Activated CD4-positive, alpha-beta T cell treated with anti-CD3 and anti-CD28 coated beads for 36 hours (primary cell): Measurements from ENCODE around the gene MGAT5. TPM values are rescaled to one million over a fixed set of nuclear protein-coding genes. Genes with fewer than 3 reads are reported as not detected.
A peak's percentile ranks its signal among the peaks of the same experiment; 100 is the strongest.

Source experiments
- ATAC-seq: fragments of 200-7000 bp; cut with Tn5 transposase; one replicate; pipeline ENCODE4 v1.10.0; 2021; ENCODE audit warnings: mild to moderate bottlenecking, moderate library complexity
- CTCF ChIA-PET: fragments of 350-600 bp; sonication (Branson Sonifier 250); formaldehyde crosslinking; loops from one replicate; lab custom pipeline; 2021; ENCODE audit warnings: antibody characterized with exemption; lab: Charles Lee
- POLR2A ChIA-PET: fragments of 350-600 bp; sonication (Branson Sonifier 250); formaldehyde crosslinking; loops from one replicate; lab custom pipeline; 2021; ENCODE audit warnings: antibody characterized with exemption, inconsistent platforms; lab: Charles Lee
- DNase-seq: peaks from one replicate; pipeline ENCODE4 v3.0.0-alpha.2; 2020
- H3K27ac Mint-ChIP-seq: one replicate; pipeline ENCODE4 v1.8.0; 2021; ENCODE audit warnings: mixed read lengths
- H3K27me3 Mint-ChIP-seq: one replicate; pipeline ENCODE4 v1.8.0; 2021; ENCODE audit warnings: mixed read lengths
- H3K36me3 Mint-ChIP-seq: one replicate; pipeline ENCODE4 v1.8.0; 2021; ENCODE audit warnings: low read depth, mixed read lengths
- H3K4me1 Mint-ChIP-seq: one replicate; pipeline ENCODE4 v1.8.0; 2021; ENCODE audit warnings: mixed read lengths
- H3K4me3 Mint-ChIP-seq: one replicate; pipeline ENCODE4 v1.8.0; 2021; ENCODE audit warnings: mild to moderate bottlenecking, moderate library complexity, mixed read lengths
- H3K9me3 Mint-ChIP-seq: one replicate; pipeline ENCODE4 v1.8.0; 2021; ENCODE audit warnings: low read depth, mixed read lengths
- intact Hi-C, 2 experiments: fragments of 100-400 bp; cut with DNase I in 1 of 2; cut with micrococcal nuclease in 1 of 2; formaldehyde crosslinking; loops; one replicate each; pipeline versions ENCODE4 v1.14.2 to v1.15.1; 2022 to 2024; cut with DNase I, micrococcal nuclease
- total RNA-seq, 2 experiments: library from RNA; stranded (reverse); gene quantifications; one replicate each; pipeline ENCODE4 v1.2.3, GENCODE V29; 2021

The MGAT5 gene
- total RNA-seq, 2 experiments from 2014 or later, result 22.2 to 25.7 TPM

- H3K4me3 Mint-ChIP-seq, result peak overlapping the region; percentile 8
- peaks cover 1% of the 10 kb centered on the region for H3K9me3 Mint-ChIP-seq
- intact Hi-C loops, result loop anchor here (1.0 to 5.0 kb wide), 6 partner anchors 10 to 84 kb away; no protein-coding TSS in a partner anchor
- ChIA-PET CTCF (interaction anchor here (0.9 to 2.2 kb wide), 8 partner anchors 15 to 110 kb away, joined by 3 to 8 read pairs (median 5); no protein-coding TSS in a partner anchor), POLR2A (interaction anchor here (0.7 kb wide), 1 partner anchor 65 kb away, joined by 3 read pairs; no protein-coding TSS in a partner anchor)
- H3K27me3 Mint-ChIP-seq, result no peaks in the 10 kb centered on the region
- peaks cover 59% of the 10 kb centered on the region for H3K4me1 Mint-ChIP-seq
- H3K36me3 Mint-ChIP-seq, result peaks cover 18% of the 10 kb centered on the region
- ATAC-seq (peak; percentile 88), DNase-seq (no peak)
- peak overlapping the region; percentile 51 for H3K27ac Mint-ChIP-seq
These were observed 47.4 kb downstream of the MGAT5 start for GRCh38 chr2:134301099-134301927.

- intact Hi-C loops, result loop anchor here (1.0 to 5.0 kb wide), 6 partner anchors 11 to 85 kb away; no protein-coding TSS in a partner anchor
- H3K4me3 Mint-ChIP-seq, result no peak overlapping the region
- DNase-seq, result no peak
- H3K4me1 Mint-ChIP-seq, result peaks cover 65% of the 10 kb centered on the region
- peaks cover 20% of the 10 kb centered on the region for H3K36me3 Mint-ChIP-seq
- H3K27ac Mint-ChIP-seq, result no peak overlapping the region
- ATAC-seq, result no peak
- ChIA-PET POLR2A (interaction anchor here (0.7 kb wide), 1 partner anchor 66 kb away, joined by 3 read pairs; no protein-coding TSS in a partner anchor), CTCF (interaction anchor here (0.5 to 2.0 kb wide), 8 partner anchors 15 to 109 kb away, joined by 3 to 8 read pairs (median 4); no protein-coding TSS in a partner anchor)
- no peaks in the 10 kb centered on the region for H3K27me3 Mint-ChIP-seq
- no peaks in the 10 kb centered on the region for H3K9me3 Mint-ChIP-seq
These were observed 48.0 kb downstream of the MGAT5 start for GRCh38 chr2:134301928-134302260.

GRCh38 chr2:134304394-134305108 is 50.7 kb downstream of the MGAT5 start:
- ATAC-seq, result no peak
- intact Hi-C loops, result loop anchor here in 1 of 2 experiments (5.0 kb wide), 1 partner anchor 87 kb away; no protein-coding TSS in a partner anchor
- H3K4me1 Mint-ChIP-seq, result peaks cover 82% of the 10 kb centered on the region
- H3K36me3 Mint-ChIP-seq, result peaks cover 23% of the 10 kb centered on the region
- H3K9me3 Mint-ChIP-seq, result peaks cover 3% of the 10 kb centered on the region
- H3K4me3 Mint-ChIP-seq, result no peak overlapping the region
- no peak overlapping the region for H3K27ac Mint-ChIP-seq
- H3K27me3 Mint-ChIP-seq, result no peaks in the 10 kb centered on the region
- ChIA-PET CTCF (no interaction called here), POLR2A (no interaction called here)
- DNase-seq, result no peak

GRCh38 chr2:134305109-134305491 is 51.2 kb downstream of the MGAT5 start:
- ChIA-PET CTCF (interaction anchor here (0.6 to 0.7 kb wide), 2 partner anchors 59 to 109 kb away, joined by 3 read pairs; no protein-coding TSS in a partner anchor), POLR2A (no interaction called here)
- H3K4me3 Mint-ChIP-seq, result no peak overlapping the region
- H3K36me3 Mint-ChIP-seq, result peaks cover 25% of the 10 kb centered on the region
- ATAC-seq (no peak), DNase-seq (no peak)
- intact Hi-C loops, result no loop called here
- peak overlapping the region; percentile 64 for H3K27ac Mint-ChIP-seq
- peaks cover 3% of the 10 kb centered on the region for H3K9me3 Mint-ChIP-seq
- peaks cover 81% of the 10 kb centered on the region for H3K4me1 Mint-ChIP-seq
- H3K27me3 Mint-ChIP-seq, result no peaks in the 10 kb centered on the region

- POLR2A ChIA-PET, result no interaction called here
- Mint-ChIP-seq H3K4me1 (peaks cover 79% of the 10 kb centered on the region), H3K4me3 (no peak overlapping the region), H3K9me3 (peaks cover 3% of the 10 kb centered on the region), H3K36me3 (peaks cover 27% of the 10 kb centered on the region), H3K27ac (no peak overlapping the region), H3K27me3 (no peaks in the 10 kb centered on the region)
- CTCF ChIA-PET, result interaction anchor here (1.3 kb wide), 1 partner anchor 23 kb away, joined by 3 read pairs; no protein-coding TSS in a partner anchor
- intact Hi-C loops, result no loop called here
- ATAC-seq (no peak), DNase-seq (no peak)
These were observed 52.6 kb downstream of the MGAT5 start for GRCh38 chr2:134306521-134306920.

- H3K4me1 Mint-ChIP-seq, result peaks cover 78% of the 10 kb centered on the region
- peaks cover 27% of the 10 kb centered on the region for H3K36me3 Mint-ChIP-seq
- ChIA-PET POLR2A (no interaction called here), CTCF (no interaction called here)
- H3K27ac Mint-ChIP-seq, result no peak overlapping the region
- ATAC-seq, result no peak
- intact Hi-C loops, result no loop called here
- H3K4me3 Mint-ChIP-seq, result no peak overlapping the region
- H3K27me3 Mint-ChIP-seq, result no peaks in the 10 kb centered on the region
- DNase-seq, result no peak
- peaks cover 3% of the 10 kb centered on the region for H3K9me3 Mint-ChIP-seq
These were observed 53.5 kb downstream of the MGAT5 start for GRCh38 chr2:134307334-134307733.

- Mint-ChIP-seq H3K36me3 (peaks cover 21% of the 10 kb centered on the region), H3K27ac (no peak overlapping the region), H3K9me3 (peaks cover 3% of the 10 kb centered on the region), H3K4me1 (peaks cover 83% of the 10 kb centered on the region), H3K27me3 (no peaks in the 10 kb centered on the region), H3K4me3 (no peak overlapping the region)
- DNase-seq (no peak), ATAC-seq (peak; percentile 40)
- intact Hi-C loops, result no loop called here
- ChIA-PET CTCF (interaction anchor here (0.8 to 1.4 kb wide), 3 partner anchors 58 to 199 kb away, joined by 3 to 5 read pairs (median 3); no protein-coding TSS in a partner anchor), POLR2A (no interaction called here)
These were observed 54.9 kb downstream of the MGAT5 start for GRCh38 chr2:134308474-134309385.

GRCh38 chr2:134310107-134311079 is 56.5 kb downstream of the MGAT5 start:
- ATAC-seq (no peak), DNase-seq (no peak)
- H3K9me3 Mint-ChIP-seq, result peaks cover 3% of the 10 kb centered on the region
- ChIA-PET POLR2A (interaction anchor here (0.6 kb wide), 1 partner anchor 61 kb away, joined by 3 read pairs; no protein-coding TSS in a partner anchor), CTCF (interaction anchor here (0.6 to 1.4 kb wide), 5 partner anchors 13 to 64 kb away, joined by 3 to 5 read pairs (median 3); no protein-coding TSS in a partner anchor)
- peaks cover 17% of the 10 kb centered on the region for H3K36me3 Mint-ChIP-seq
- H3K27me3 Mint-ChIP-seq, result no peaks in the 10 kb centered on the region
- peaks cover 73% of the 10 kb centered on the region for H3K4me1 Mint-ChIP-seq
- intact Hi-C loops, result no loop called here
- no peak overlapping the region for H3K4me3 Mint-ChIP-seq
- H3K27ac Mint-ChIP-seq, result no peak overlapping the region

- POLR2A ChIA-PET, result no interaction called here
- peaks cover 3% of the 10 kb centered on the region for H3K9me3 Mint-ChIP-seq
- H3K27ac Mint-ChIP-seq, result peak overlapping the region; percentile 51
- H3K36me3 Mint-ChIP-seq, result peaks cover 15% of the 10 kb centered on the region
- peak overlapping the region; percentile 16 for H3K4me3 Mint-ChIP-seq
- intact Hi-C loops, result no loop called here
- CTCF ChIA-PET, result no interaction called here
- H3K4me1 Mint-ChIP-seq, result peaks cover 60% of the 10 kb centered on the region
- H3K27me3 Mint-ChIP-seq, result no peaks in the 10 kb centered on the region
- ATAC-seq (peak; percentile 27), DNase-seq (no peak)
These were observed 58.6 kb downstream of the MGAT5 start for GRCh38 chr2:134312482-134312881.

GRCh38 chr2:134314202-134314601 is 60.3 kb downstream of the MGAT5 start:
- Mint-ChIP-seq H3K4me3 (no peak overlapping the region), H3K4me1 (peaks cover 47% of the 10 kb centered on the region), H3K9me3 (no peaks in the 10 kb centered on the region), H3K27ac (no peak overlapping the region), H3K36me3 (peaks cover 23% of the 10 kb centered on the region), H3K27me3 (no peaks in the 10 kb centered on the region)
- ATAC-seq (no peak), DNase-seq (no peak)
- intact Hi-C loops, result no loop called here
- ChIA-PET POLR2A (no interaction called here), CTCF (interaction anchor here (1.2 to 1.7 kb wide), 3 partner anchors 22 to 195 kb away, joined by 3 to 6 read pairs (median 5); no protein-coding TSS in a partner anchor)
